IPS DF 19.7 (cell line): ENCODE data around the gene SRP14.

Experiments
- DNase-seq: peaks from one replicate; pipeline ENCODE4 v3.0.0-alpha.2; 2013; ENCODE audit warnings: low read depth, low spot score

The SRP14 gene

GRCh38 chr15:40067921-40068624 lies 29.1 kb upstream of the SRP14 start:
- no peak for DNase-seq

- DNase-seq, result no peak
These were observed 27.6 kb upstream of the SRP14 start for GRCh38 chr15:40066589-40066988.

- DNase-seq, result no peak
These were observed 26.2 kb upstream of the SRP14 start for GRCh38 chr15:40065166-40065565.

- DNase-seq, result no peak
These were observed 25.4 kb upstream of the SRP14 start for GRCh38 chr15:40064231-40064894.

GRCh38 chr15:40063563-40064011 lies 24.6 kb upstream of the SRP14 start:
- no peak for DNase-seq

GRCh38 chr15:40062816-40063562 lies 24.0 kb upstream of the SRP14 start:
- DNase-seq, result no peak

GRCh38 chr15:40061212-40061901 lies 22.4 kb upstream of the SRP14 start:
- no peak for DNase-seq

- no peak for DNase-seq
These were observed 21.4 kb upstream of the SRP14 start for GRCh38 chr15:40060236-40060961.

- no peak for DNase-seq
These were observed 20.8 kb upstream of the SRP14 start for GRCh38 chr15:40059821-40060220.

- no peak for DNase-seq
These were observed 19.6 kb upstream of the SRP14 start for GRCh38 chr15:40058476-40059140.

- DNase-seq, result no peak
These were observed 16.8 kb upstream of the SRP14 start for GRCh38 chr15:40055576-40056293.

GRCh38 chr15:40054855-40055575 lies 16.0 kb upstream of the SRP14 start:
- no peak for DNase-seq

- DNase-seq, result no peak
These were observed 15.5 kb upstream of the SRP14 start for GRCh38 chr15:40054605-40054854.

GRCh38 chr15:40053831-40054604 lies 15.0 kb upstream of the SRP14 start:
- no peak for DNase-seq

GRCh38 chr15:40053079-40053830 lies 14.3 kb upstream of the SRP14 start:
- no peak for DNase-seq

GRCh38 chr15:40052604-40053003 lies 13.6 kb upstream of the SRP14 start:
- no peak for DNase-seq

- DNase-seq, result no peak
These were observed 12.8 kb upstream of the SRP14 start for GRCh38 chr15:40051616-40052415.
